Transverse colon (tissue), 4 donors: ENCODE data around the gene RTRAF.

Experiments used
- CTCF ChIP-seq, 5 experiments: fragments of 200-600 bp in 3 of 5; fragments of 450-650 bp in 2 of 5; sonication (generic) in 3 of 5; IDR thresholded peaks; 1 replicate in 2 of 5; 2 replicates in 3 of 5; pipeline ENCODE4 v1.5.1; 2016 to 2017; ENCODE audit warnings: antibody characterized with exemption in 5 of 5, inconsistent platforms in 3 of 5, mild to moderate bottlenecking in 2 of 5, moderate library complexity in 1 of 5
- EP300 ChIP-seq: sonication (generic); formaldehyde crosslinking; IDR thresholded peaks from one replicate; pipeline ENCODE4 v1.6.1; 2017; ENCODE audit warnings: antibody characterized with exemption, low read depth
- POLR2A ChIP-seq: fragments of 450-650 bp; IDR thresholded peaks from one replicate; pipeline ENCODE4 v1.6.1; 2016; ENCODE audit warnings: antibody characterized with exemption, mild to moderate bottlenecking, moderate library complexity
- POLR2AphosphoS5 ChIP-seq, 3 donors: sonication (generic); formaldehyde crosslinking; IDR thresholded peaks; one replicate each; pipeline ENCODE4 v1.6.1; 2016; ENCODE audit warnings: antibody characterized with exemption in 3 of 3

- TF ChIP-seq CTCF (IDR thresholded peaks at IDR 0.05), result no peak
- TF ChIP-seq POLR2A, result no peak
- no peak for TF ChIP-seq POLR2AphosphoS5 (IDR thresholded peaks at IDR 0.05)
- TF ChIP-seq EP300, result no peak
Observed at GRCh38 chr14:52013984-52014600, 24.7 kb downstream of the RTRAF start.
